ENCODE results near the gene NHSL2.

DNA sequence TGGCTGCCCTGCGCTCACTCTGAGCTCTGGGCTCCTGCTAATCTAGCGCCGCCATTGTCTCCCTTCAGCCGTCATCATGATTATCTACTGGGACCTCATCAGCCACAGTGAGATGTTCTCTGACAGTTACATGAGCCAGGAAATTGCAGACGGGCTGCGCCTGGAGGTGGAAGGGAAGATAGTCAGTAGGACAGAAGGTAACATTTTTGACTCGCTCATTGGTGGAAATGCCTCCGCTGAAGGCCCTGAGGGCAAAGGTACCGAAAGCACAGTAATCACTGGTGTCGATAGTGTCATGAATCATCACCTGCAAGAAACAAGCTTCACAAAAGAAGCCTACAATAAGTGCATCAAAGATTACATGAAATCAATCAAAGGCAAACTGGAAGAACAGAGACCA is 249.1 kb downstream of the NHSL2 start:
- no peak for TF ChIP-seq CTCF (conservative IDR thresholded peaks at IDR 0.05; ENCODE audit: low read length)
- no peak for TF ChIP-seq EZH2phosphoT487 (IDR thresholded peaks at IDR 0.05; ENCODE audit: borderline replicate concordance, low read depth, low read length)
